ENCODE results near the gene P4HA2. TPM values are rescaled to one million over a fixed set of nuclear protein-coding genes. Genes with fewer than 3 reads are reported as not detected.

Gene P4HA2
- total RNA-seq, 1 experiment from 2014 or later, result 25.1 TPM

- intact Hi-C loops (cut with micrococcal nuclease; ENCODE audit: unreplicated experiment) (no loop called here), in situ Hi-C loops (cut with HindIII; ENCODE audit: low pct_unique_long_range_greater_than_20kb, low sequenced_read_pairs) (no loop called here)
- H3K36me3 ChIP-seq (ENCODE audit: control insufficient read depth, insufficient read depth, low read length), result no peaks in the 10 kb centered on the region
- ChIA-PET CTCF (no interaction called here), POLR2A (no interaction called here)
- no peak for TF ChIP-seq SIN3A (IDR thresholded peaks at IDR 0.05; ENCODE audit: borderline replicate concordance, insufficient read depth, low read depth, low read length)
- TF ChIP-seq TCF7L2 (IDR thresholded peaks at IDR 0.05; ENCODE audit: low read depth, low read length), result no peak
- BruUV-seq (replicated peaks), result no TSS peak
- no peak overlapping the region for H3K4me3 ChIP-seq (ENCODE audit: low read depth in 2 of 2, low read length in 2 of 2)
- DNase-seq (ENCODE audit: low read depth, low spot score) (no peak), ATAC-seq (no peak)
- H3K27me3 ChIP-seq (ENCODE audit: control insufficient read depth, insufficient read depth, low read length), result no peaks in the 10 kb centered on the region
- no peaks in the 10 kb centered on the region for H3K4me1 ChIP-seq (ENCODE audit: control insufficient read depth, insufficient read depth, low read length)
- H3K27ac ChIP-seq (ENCODE audit: low read length), result no peak overlapping the region
- H3K9me3 ChIP-seq (ENCODE audit: control insufficient read depth, insufficient read depth, low read depth, low read length), result no peaks in the 10 kb centered on the region
These were observed 6.4 kb upstream of the P4HA2 start for GRCh38 chr5:132233811-132234683.

GRCh38 chr5:132233081-132233480, 5.4 kb upstream of the P4HA2 start:
- no peak overlapping the region for H3K27ac ChIP-seq (ENCODE audit: low read length)
- in situ Hi-C loops (cut with HindIII; ENCODE audit: low pct_unique_long_range_greater_than_20kb, low sequenced_read_pairs) (no loop called here), intact Hi-C loops (cut with micrococcal nuclease; ENCODE audit: unreplicated experiment) (no loop called here)
- CTCF ChIA-PET, result no interaction called here
- no peaks in the 10 kb centered on the region for H3K27me3 ChIP-seq (ENCODE audit: control insufficient read depth, insufficient read depth, low read length)
- POLR2A ChIA-PET, result no interaction called here
- TF ChIP-seq REST (IDR thresholded peaks at IDR 0.05; ENCODE audit: insufficient read depth in 1 of 2, low read depth in 2 of 2, low read length in 1 of 2), result no peak
- no peak for TF ChIP-seq CTCF (IDR thresholded peaks at IDR 0.05)
- no peak for TF ChIP-seq SIN3A (IDR thresholded peaks at IDR 0.05; ENCODE audit: borderline replicate concordance, insufficient read depth, low read depth, low read length)
- no peak for TF ChIP-seq POLR2AphosphoS5 (IDR thresholded peaks at IDR 0.05; ENCODE audit: low read depth, low read length)
- no peak for TF ChIP-seq TCF7L2 (IDR thresholded peaks at IDR 0.05; ENCODE audit: low read depth, low read length)
- H3K36me3 ChIP-seq (ENCODE audit: control insufficient read depth, insufficient read depth, low read length), result no peaks in the 10 kb centered on the region
- no peak for ATAC-seq
- H3K4me3 ChIP-seq (ENCODE audit: low read depth in 2 of 2, low read length in 2 of 2), result no peak overlapping the region
- no TSS peak for BruUV-seq (replicated peaks)
- H3K9me3 ChIP-seq (ENCODE audit: control insufficient read depth, insufficient read depth, low read depth, low read length), result no peaks in the 10 kb centered on the region
- no peak for DNase-seq (ENCODE audit: low read depth, low spot score)
- no peaks in the 10 kb centered on the region for H3K4me1 ChIP-seq (ENCODE audit: control insufficient read depth, insufficient read depth, low read length)

GRCh38 chr5:132232465-132232864, 4.8 kb upstream of the P4HA2 start:
- H3K27ac ChIP-seq (ENCODE audit: low read length), result no peak overlapping the region
- CTCF ChIA-PET, result no interaction called here
- TF ChIP-seq REST (IDR thresholded peaks at IDR 0.05; ENCODE audit: insufficient read depth in 1 of 2, low read depth in 2 of 2, low read length in 1 of 2), result no peak
- no peak for TF ChIP-seq CTCF (IDR thresholded peaks at IDR 0.05)
- no peak for TF ChIP-seq POLR2AphosphoS5 (IDR thresholded peaks at IDR 0.05; ENCODE audit: low read depth, low read length)
- no peak for TF ChIP-seq SIN3A (IDR thresholded peaks at IDR 0.05; ENCODE audit: borderline replicate concordance, insufficient read depth, low read depth, low read length)
- TF ChIP-seq TCF7L2 (IDR thresholded peaks at IDR 0.05; ENCODE audit: low read depth, low read length), result no peak
- H3K36me3 ChIP-seq (ENCODE audit: control insufficient read depth, insufficient read depth, low read length), result no peaks in the 10 kb centered on the region
- ATAC-seq, result no peak
- H3K4me3 ChIP-seq (ENCODE audit: low read depth in 2 of 2, low read length in 2 of 2), result no peak overlapping the region
- in situ Hi-C loops (cut with HindIII; ENCODE audit: low pct_unique_long_range_greater_than_20kb, low sequenced_read_pairs) (no loop called here), intact Hi-C loops (cut with micrococcal nuclease; ENCODE audit: unreplicated experiment) (no loop called here)
- H3K4me1 ChIP-seq (ENCODE audit: control insufficient read depth, insufficient read depth, low read length), result no peaks in the 10 kb centered on the region
- no peak for DNase-seq (ENCODE audit: low read depth, low spot score)
- BruUV-seq (replicated peaks), result no TSS peak
- no peaks in the 10 kb centered on the region for H3K9me3 ChIP-seq (ENCODE audit: control insufficient read depth, insufficient read depth, low read depth, low read length)
- no peaks in the 10 kb centered on the region for H3K27me3 ChIP-seq (ENCODE audit: control insufficient read depth, insufficient read depth, low read length)
- POLR2A ChIA-PET, result no interaction called here

Data from Panc1 (cell line).